Naive B cell (primary cell): ENCODE results near the gene GNGT1. TPM values are rescaled to one million over a fixed set of nuclear protein-coding genes. Genes with fewer than 3 reads are reported as not detected.

ENCODE experiments used
- ATAC-seq, 2 donors: fragments of 150-1000 bp; cut with Tn5 transposase; 2 replicates each; pipeline ENCODE4 v1.10.0; 2021; ENCODE audit warnings: low read depth in 2 of 2, mild to moderate bottlenecking in 2 of 2, moderate library complexity in 2 of 2
- DNase-seq: peaks from one replicate; pipeline ENCODE4 v3.0.0; 2022
- H3K27ac Mint-ChIP-seq, 6 donors: one replicate each; pipeline ENCODE4 v1.8.0; 2020 to 2022; ENCODE audit warnings: mild to moderate bottlenecking in 6 of 6, mixed read lengths in 6 of 6, moderate library complexity in 5 of 6, inconsistent platforms in 2 of 6
- H3K27me3 Mint-ChIP-seq, 3 donors: one replicate each; pipeline ENCODE4 v1.8.0; 2021 to 2022; ENCODE audit warnings: mixed read lengths in 3 of 3, mild to moderate bottlenecking in 1 of 3
- H3K36me3 Mint-ChIP-seq, 2 donors: one replicate each; pipeline ENCODE4 v1.8.0; 2020 to 2022; ENCODE audit warnings: mixed read lengths in 2 of 2, inconsistent platforms in 1 of 2, mild to moderate bottlenecking in 1 of 2
- H3K4me1 Mint-ChIP-seq, 3 donors: one replicate each; pipeline ENCODE4 v1.8.0; 2020 to 2022; ENCODE audit warnings: mixed read lengths in 3 of 3, inconsistent platforms in 1 of 3, mild to moderate bottlenecking in 1 of 3, moderate library complexity in 1 of 3
- H3K4me3 Mint-ChIP-seq, 8 donors: one replicate each; pipeline ENCODE4 v1.8.0; 2020 to 2022; ENCODE audit warnings: mild to moderate bottlenecking in 8 of 8, mixed read lengths in 8 of 8, moderate library complexity in 8 of 8, inconsistent platforms in 2 of 8
- H3K9me3 Mint-ChIP-seq, 7 donors: one replicate each; pipeline ENCODE4 v1.8.0; 2020 to 2022; ENCODE audit warnings: mixed read lengths in 7 of 7, mild to moderate bottlenecking in 5 of 7, inconsistent platforms in 2 of 7, moderate library complexity in 1 of 7
- polyA plus RNA-seq, 6 donors: library from polyadenylated mRNA; unstranded; fragments of 300-500 nt; fragmentation: Illumina TruSeq; gene quantifications; one replicate each; pipeline ENCODE4 v1.2.3, GENCODE V29; 2021; ENCODE audit warnings: low read depth in 6 of 6

The GNGT1 gene
- polyA plus RNA-seq, 6 donors from 2014 or later: not detected

DNA sequence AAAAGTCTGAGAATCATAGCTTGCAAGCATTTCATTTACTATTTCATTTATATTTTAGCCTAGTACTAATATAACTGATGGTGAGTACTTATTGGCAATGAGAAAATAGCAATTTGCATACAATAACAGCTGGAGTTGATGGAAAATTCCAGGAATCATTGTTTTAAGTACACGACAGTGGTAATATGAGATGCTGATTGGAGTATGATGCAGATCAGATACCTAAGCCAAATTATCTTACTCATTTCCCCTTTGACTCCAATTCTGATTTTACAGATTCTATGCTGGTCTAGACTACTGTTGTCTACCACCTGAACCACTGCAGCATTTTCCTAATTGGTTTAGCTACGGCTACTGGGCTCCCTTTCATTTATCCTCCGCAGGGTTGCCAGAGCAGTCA lies 51.8 kb downstream of the GNGT1 start:
- no peak for ATAC-seq
- no peaks in the 10 kb centered on the region for H3K27me3 Mint-ChIP-seq
- no peak overlapping the region for H3K27ac Mint-ChIP-seq
- H3K4me3 Mint-ChIP-seq: no peak overlapping the region
- peaks cover 0 to under 1% of the 10 kb centered on the region in 2 donors for H3K36me3 Mint-ChIP-seq
- no peaks in the 10 kb centered on the region for H3K9me3 Mint-ChIP-seq
- no peak for DNase-seq
- no peaks in the 10 kb centered on the region for H3K4me1 Mint-ChIP-seq

DNA sequence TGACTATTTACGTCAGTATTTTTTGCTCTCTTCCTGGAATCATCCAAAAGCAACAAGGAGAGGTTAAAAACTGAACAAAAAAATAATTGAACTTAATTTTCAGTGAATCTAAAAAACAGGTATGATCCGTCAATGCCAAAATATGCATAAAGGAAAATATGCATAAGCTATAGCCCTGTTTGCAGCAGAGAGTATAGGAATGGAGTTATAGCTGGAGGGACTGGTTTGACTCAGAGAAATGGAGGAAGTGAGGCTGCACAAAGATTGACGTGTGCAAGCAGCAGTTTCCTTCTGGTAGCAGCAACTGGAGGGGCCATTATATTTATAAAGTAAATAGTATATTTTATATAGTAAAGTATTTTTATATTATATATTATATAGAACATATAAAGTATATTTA lies 52.3 kb downstream of the GNGT1 start:
- Mint-ChIP-seq H3K4me3 (no peak overlapping the region), H3K36me3 (no peaks in the 10 kb centered on the region), H3K9me3 (no peaks in the 10 kb centered on the region), H3K27me3 (no peaks in the 10 kb centered on the region), H3K4me1 (no peaks in the 10 kb centered on the region), H3K27ac (no peak overlapping the region)
- ATAC-seq (no peak), DNase-seq (no peak)

Other genes starting within 250 kb of the GNGT1 start
- under 1 TPM in 1 of 6 donors, not detected in 5; 0.74 TPM for gene TFPI2, start 15.8 kb upstream of the GNGT1 start, polyA plus RNA-seq
- gene GNG11, start 15.2 kb downstream of the GNGT1 start, polyA plus RNA-seq: 10 to 100 TPM in 1 of 6 donors, 1 to 10 TPM in 5; 1.1 to 11.9 (median 5.4) TPM
- gene BET1, start 97.8 kb downstream of the GNGT1 start, polyA plus RNA-seq: 10 to 100 TPM; 16.5 to 29.3 (median 26.8) TPM